Jurkat, Clone E6-1 (cell line): Measurements from ENCODE around the gene LMF1. TPM values are rescaled to one million over a fixed set of nuclear protein-coding genes. Genes with fewer than 3 reads are reported as not detected.

Source experiments
- DNase-seq: peaks from one replicate; pipeline ENCODE4 v3.0.0-alpha.2; 2011; ENCODE audit warnings: low read depth, low spot score
- H3K4me3 ChIP-seq: 2 replicates; pipeline ENCODE4 v1.5.1; 2011; ENCODE audit warnings: mild to moderate bottlenecking, low read length, control low read depth, moderate library complexity
- polyA plus RNA-seq: library from polyadenylated mRNA; unstranded; fragments of >200 nt; gene quantifications from one replicate; pipeline ENCODE4 v1.2.1, GENCODE V29; 2012; ENCODE audit warnings: missing spikeins; ENCODE audit not compliant: insufficient read length, insufficient read depth

Gene LMF1
- 4.3 TPM for polyA plus RNA-seq

DNA sequence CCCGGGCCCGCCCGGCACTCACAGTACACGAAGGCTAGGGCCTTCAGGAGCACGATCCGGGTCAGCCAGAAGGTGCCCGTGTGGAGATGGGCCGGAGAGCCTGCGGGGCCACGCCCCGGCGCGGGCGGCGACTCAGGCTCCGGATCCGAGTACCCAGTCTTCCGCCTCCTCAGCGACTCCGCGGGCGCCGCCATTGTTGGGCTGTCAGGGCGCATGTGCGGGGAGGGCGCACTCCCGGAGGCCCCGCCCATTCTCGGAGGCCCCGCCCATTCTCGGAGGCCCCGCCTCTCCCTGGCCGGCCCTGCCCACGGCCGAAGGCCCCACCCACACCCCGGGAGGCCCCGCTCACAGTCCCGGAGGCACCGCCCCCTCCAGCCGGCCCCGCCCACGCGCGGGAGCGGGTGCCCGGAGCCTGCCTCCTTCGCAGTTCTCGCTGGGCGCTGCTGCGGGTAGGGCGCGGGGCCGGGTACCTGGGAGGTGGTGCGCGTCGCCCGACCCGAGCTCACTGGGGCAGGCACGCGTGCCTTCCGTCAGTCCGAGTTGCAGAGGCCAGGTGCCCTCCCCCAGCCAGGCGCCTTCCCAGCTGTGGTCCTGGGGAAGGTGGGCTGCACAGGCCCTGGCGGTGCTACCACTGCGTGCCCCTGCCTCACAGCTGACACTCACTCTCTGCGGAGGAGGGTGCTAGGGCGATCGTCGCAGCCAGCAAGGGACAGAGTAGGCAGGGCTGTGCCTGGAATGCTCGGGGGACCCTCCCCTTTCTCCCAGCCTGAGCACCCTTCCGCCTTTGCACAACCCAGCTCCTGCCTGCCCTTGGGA, at the start of gene LMF1:
TSS of gene LMF1 (minus strand) at position 219 of the 816 bp plus-strand sequence. CDS start at position 215, 4 bp downstream.
- DNase-seq: peak; percentile 75
- H3K4me3 ChIP-seq: peak within 1 kb of the TSS; percentile 71

DNA sequence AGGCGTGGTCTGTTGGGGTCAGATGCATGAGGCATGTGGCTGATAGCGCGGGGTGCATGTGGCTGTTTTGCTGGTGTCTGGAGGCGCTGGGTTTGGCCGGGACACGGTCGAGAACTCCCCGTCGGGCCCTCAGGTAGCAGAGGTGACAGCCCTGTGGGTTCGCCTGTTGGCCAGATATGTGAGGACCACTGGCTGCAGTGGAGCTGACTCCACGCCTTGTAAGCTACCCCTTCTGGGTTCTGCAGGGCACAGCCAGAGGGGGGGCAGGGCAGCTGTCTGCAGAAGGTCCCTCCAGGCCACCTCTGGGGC, 49.3 kb upstream of the LMF1 start:
- no peak overlapping the region for H3K4me3 ChIP-seq
- DNase-seq: no peak

DNA sequence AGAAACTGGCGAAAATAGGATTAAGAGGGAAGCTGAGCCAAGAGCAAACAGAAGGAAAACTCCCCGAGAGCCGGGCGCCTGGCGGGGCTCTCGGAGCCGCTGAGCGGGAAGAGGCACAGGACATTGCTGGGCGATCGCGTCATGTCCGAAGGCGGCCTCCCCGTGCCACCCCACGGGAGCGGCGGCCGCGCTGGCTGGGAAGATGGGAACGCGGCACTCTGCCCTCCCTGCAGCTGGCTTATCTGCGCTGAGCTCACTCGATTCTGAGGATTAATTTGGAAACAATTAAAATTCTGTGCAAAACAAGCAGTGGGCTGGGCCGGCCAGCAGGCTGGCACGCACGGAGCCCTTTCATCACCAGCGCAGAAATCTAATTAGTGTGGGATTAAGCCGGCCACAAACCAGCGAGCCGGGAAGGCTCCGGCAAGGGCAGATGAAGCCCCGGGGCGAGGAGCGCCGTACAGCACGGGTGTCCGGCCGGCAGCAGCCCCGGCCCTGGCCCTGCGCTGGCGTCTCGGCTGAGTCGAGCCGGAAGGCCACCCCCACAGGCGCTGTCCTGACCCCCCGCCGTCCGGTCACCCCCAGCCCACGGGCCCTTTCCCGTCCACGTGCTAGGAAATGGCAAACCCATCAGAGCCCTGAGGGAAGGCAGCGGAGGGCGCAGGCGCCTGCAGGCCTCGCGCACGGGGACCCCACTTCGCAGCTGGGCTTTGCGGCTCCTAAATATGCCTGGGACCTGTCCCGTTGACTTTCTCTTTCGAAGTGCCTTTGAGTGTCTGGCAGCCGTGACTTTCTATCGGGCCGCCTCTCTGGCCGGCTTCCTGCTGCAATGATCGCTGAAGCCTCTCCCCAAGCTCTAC, 48.7 kb upstream of the LMF1 start:
- DNase-seq: no peak

DNA sequence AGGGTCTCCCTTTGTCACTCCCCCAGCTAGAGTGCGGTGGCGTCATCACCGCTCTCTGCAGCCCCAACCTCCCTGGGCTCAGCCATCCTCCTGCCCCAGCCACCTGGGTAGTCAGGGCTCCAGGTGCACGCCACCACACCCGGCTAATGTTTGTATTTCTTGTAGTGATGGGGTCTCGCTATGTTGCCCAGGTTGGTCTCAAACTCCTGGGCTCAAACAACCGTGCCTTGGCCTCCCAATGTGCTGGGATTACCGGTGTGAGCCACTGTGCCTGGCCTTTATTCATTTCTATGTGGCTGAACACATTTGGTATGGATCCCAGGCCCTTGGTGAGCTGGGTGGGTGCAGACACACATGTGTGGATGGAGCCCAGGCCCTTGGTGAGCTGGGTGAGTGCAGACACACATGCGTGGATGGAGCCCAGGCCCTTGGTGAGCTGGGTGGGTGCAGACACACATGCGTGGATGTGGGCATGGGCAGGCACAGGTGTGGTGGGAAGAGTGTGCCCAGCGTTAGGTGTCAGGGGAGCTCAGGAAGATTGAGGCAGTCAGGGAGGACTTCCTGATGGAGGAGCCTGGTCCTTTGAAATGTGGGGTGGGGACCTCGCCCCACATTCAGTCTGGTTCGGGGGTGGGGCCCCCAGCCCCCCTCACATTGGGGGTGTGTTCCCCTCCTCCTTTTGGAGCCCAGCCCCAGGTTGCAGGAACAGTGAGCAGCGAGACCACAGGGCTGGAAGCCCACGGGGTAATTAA, 47.8 kb upstream of the LMF1 start:
- no peak for DNase-seq
- no peak overlapping the region for H3K4me3 ChIP-seq

More for the DNA sequence above, 48.7 kb upstream of the LMF1 start:
- H3K4me3 ChIP-seq: no peak overlapping the region

DNA sequence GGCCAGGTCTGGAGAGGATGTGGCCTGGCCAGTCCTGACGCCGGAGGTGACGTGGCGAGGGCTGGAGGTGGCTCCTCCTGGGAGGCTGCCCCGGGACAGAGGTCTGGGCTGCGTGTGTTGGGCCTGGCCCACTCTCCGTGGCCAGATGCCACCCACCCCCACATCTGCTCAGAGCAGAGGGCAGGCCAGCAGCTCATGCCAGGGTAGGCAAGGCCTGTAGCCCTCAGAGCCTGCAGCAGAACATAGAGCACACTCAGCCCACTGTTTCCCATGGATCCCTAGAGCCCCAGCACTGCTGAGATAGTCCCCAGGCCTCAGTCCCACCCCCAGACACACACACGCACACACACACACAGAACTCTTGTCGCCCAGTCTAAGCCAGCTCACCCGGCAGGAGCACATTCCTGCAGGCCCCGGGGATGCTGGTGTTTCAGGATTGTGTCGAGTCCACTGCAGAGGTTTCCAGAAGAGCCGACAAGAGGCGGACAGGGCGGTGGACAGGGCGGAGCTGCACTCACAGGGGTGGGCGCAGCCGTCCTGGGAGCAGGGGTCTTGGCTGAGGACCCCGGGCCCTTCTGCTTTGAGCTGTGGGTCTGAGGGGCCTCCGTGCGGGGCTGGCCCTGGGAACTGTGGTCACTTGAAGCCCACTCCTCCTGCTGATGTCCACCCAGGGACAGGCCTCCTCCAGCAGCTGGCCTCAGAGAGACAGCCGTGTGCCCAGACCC, 44.1 kb upstream of the LMF1 start:
- H3K4me3 ChIP-seq: no peak overlapping the region
- DNase-seq: no peak

DNA sequence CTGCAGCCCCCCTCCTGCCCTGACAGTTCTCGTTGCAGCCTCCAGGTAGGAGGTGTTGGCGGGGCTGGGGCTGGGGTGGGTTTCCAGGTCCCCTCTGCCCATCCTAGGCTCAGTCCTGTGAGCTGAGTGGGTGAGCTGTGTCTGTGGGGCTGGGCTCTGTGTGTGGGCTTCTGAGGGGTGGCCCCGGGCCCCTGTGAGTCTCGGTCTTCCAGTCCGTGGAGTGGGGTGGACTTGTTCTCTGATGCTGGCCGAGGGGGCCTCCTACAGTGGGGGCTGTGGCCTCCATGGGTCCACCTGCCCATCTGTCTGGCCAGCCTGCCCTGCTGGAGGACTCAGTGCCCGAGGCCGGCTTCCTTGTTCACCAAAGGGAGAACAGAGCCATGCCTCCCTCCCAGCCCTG, 43.4 kb upstream of the LMF1 start:
- no peak for DNase-seq
- H3K4me3 ChIP-seq: no peak overlapping the region

DNA sequence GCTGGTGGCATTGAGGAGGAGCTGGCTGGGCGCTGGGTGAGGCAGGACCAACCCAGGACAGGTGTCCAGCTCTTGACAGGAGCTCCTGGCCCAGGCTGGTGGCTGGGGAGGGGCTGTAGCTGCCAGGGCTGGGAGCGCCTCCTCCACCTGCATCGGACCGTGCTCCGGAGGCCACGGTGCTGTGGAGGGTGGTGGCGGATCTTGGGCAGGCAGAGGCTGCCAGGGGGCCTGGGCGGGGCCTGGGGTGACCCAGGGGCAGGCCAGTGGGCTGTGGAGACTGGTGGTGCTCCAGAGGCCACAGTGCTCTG, 42.8 kb upstream of the LMF1 start:
- H3K4me3 ChIP-seq: no peak overlapping the region
- DNase-seq: no peak

DNA sequence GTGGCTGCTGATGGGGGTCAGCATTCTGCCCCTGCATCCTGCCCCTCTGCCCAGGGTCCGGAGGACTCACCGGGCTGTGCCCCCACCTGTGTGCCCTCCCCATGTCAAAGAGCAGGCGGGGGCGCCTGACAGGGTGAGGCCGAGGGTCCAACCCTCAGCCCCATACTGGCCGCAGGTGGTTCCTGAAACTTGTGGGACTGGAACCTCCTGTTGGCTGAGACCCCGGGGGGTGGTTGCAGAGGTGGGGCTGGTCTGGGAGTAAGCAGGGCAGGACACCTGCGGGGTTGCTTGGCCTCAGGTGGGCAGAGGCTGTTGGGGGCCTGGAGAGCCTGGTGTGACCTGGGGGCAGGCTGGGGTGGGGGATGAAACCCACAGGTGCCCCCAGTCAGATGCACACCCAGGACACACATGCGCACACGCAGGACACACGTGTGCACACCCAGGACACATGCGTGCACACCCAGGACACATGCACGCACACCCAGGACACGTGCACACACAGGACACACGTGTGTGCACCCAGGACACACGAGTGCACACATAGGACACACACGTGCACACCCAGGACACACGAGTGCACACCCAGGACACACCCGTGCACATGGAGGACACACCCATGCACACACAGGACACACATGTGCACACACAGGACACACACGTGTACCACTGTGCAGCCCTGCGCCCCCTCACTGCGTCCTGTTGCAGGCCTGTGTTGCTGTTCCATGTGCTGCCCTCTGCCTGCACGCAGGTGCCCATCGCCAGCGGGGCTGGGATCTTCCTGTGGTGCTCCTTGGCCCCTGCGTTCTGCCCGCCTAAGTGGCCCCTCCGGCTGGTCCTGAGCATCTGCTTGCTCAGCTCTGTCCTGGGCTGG, 42.2 kb upstream of the LMF1 start:
- no peak for DNase-seq
- H3K4me3 ChIP-seq: no peak overlapping the region

DNA sequence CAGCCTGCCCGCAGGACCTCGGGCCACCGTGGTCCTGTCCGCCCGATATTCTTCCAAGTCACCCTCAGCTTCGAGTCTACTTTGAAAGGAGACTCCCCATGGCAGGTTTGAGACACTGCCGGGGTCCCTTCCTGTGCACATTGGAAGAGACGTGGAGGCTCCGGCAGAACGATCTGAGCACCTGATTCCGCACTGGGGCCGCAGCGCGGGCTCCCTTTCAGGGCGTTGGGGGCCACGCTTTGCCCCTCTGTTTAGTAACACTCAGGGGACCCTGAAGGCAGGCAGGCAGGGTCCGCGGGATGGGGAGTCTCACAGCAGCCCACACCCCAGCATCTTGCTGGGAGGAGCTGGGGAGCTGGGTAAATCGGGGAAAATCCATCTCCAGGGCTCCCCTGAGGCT, 41.4 kb upstream of the LMF1 start:
- no peak for DNase-seq
- no peak overlapping the region for H3K4me3 ChIP-seq

DNA sequence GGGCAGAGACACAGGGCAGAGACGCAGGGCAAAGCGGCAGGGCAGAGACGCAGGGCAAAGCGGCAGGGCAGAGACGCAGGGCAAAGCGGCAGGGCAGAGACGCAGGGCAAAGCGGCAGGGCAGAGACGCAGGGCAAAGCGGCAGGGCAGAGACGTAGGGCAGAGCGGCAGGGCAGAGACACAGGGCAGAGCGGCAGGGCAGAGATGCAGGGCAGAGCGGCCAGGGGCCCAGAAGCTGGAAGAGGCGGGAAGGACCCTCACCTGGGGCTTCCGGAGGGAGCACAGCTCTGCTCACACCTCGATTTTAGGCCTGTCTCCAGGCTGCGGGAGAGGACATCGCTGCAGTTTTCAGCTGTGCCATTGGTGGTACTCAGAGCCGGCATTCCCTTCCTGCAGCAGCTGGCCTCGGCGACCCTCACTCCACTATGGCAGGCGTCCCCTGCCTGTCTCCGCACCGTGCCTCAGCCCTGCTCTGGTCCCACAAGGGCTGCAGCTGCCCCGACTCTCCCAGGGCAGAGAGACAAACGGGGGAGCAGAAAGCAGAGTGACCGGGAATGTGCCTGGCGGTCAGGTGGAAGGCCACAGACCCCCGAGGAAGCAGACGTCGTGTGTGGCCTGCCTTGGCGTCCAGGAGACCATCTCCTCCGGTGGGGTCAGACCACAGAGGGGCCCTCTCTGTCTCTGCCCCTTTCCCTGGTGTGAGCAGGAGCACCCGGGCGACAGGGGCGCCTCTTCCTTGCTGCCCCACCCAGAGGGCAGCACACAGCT, 40.7 kb upstream of the LMF1 start:
- no peak overlapping the region for H3K4me3 ChIP-seq
- no peak for DNase-seq

DNA sequence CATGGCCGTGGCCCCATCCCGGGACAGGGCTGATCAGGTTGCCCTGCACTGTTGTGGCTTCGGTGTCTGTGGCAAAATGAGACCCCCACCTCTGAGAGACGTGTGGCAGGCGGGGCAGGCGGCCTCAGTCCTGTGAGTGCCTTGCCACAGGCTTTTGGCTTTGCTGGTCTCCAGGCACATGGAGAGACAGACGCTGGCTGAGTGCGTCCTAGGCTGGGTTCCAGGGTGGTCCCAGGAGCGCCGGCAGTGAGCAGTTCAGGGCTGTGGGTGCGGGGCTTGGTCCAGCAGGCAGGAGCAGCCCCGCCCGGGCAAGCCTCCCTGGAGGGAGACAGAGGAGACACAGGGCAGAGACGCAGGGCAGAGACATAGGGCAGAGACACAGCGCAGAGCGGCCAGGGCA, 40.0 kb upstream of the LMF1 start:
- no peak for DNase-seq
- no peak overlapping the region for H3K4me3 ChIP-seq

DNA sequence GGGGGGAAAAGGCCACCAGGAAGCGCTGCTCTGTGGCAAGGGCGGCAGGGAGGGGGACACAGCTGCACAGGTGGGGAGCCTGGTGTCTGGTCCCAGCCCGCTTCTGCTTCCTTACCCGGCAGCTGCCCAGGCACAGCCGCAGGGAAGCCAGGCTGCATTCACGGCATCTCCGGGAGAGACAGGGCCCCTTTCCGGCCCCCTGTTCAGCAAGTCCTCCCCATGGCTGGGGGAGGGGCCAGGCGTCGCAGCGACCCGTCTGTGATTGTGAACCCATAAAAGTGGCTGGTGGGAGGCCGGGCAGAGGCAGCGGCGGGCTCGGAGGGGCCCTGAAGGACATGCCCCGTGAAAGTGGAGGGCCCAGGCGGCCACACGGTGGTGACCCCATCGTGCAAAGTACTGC, 39.5 kb upstream of the LMF1 start:
- DNase-seq: no peak
- H3K4me3 ChIP-seq: no peak overlapping the region

DNA sequence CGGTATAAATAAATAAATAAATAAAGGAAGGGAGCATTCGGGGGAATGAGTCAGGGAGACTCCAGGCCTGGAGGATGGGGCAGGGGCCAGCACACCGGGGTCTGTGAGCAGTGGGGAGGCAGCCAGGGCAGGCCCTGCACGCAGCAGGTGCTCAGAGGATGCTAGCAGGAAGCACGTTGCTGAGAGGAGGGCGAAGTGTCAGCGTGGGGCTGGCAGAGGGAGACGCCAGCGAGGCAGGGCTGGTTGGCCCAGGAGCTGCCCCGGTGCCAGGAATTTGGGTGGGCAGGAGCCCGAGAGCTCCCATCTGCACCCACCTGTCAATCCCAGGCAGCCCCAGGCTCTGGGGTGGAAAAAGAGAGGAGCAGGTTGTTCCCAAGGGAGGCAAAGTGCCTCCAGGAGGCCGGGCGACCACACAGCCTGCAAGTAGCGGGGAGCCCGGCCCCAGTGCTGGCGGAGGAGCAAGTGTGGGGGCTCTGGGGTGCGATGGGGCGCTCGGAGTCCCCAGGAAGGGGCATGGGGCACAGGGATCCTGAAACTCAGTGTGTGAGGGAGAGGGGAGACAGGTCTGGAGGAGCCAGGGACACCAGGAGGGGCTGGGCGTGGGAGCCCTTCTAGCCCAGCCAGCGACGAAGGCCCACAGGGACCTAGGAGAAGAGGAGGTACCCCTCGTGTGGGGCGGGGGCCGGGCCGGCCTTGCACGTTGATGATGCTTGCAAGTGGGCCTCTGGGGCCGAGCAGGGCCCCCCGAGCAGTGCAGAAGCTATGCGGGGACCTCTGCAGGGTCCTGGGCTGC, 38.8 kb upstream of the LMF1 start:
- DNase-seq: no peak
- no peak overlapping the region for H3K4me3 ChIP-seq

DNA sequence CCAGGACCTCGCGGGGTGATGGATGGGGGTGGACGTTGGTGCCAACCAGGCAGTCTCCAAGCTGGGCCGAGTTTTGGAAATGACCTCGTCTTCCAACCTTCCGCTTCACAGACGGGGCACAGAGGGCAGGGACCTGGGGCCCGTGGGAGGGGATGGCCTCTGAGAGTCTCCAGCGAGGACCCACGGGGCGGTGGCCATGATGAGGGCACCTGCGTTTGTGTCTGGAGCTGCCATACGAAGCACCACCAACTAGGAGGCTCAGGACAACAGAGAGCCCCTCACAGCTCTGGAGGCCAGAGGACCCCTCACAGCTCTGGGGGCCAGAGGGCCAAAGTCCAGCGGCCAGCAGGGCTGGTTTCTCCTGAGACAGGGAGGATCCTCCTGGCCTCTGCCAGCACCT, 37.3 kb upstream of the LMF1 start:
- no peak for DNase-seq
- no peak overlapping the region for H3K4me3 ChIP-seq

DNA sequence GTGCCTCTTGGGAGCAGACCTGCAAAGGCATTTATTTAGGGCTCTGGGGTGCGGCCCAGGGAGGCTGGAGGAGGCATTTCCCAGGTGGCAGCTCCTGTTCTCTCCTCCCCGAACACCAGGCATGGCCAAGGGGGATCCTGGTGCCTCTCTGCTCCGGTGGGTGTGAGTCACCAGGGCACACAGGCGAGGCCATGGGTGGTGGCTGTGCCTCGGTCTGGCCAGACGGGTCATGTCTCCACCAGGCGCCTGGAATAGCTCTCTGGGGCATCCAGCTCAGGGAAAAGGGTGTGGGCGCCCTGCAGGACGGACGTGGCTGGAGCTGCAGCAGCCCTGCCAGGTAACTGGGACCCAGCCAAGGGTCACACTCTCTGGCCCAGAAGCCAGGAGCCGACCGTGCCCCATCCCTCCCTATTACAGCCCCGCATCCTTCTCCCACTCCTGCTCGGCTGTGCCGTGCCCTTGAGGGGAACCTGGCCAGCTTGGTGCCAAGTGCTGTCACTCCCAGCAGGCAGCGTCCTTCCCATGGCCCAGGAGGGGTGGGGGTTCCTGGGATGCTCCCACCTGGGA, 36.6 kb upstream of the LMF1 start:
- DNase-seq: no peak

DNA sequence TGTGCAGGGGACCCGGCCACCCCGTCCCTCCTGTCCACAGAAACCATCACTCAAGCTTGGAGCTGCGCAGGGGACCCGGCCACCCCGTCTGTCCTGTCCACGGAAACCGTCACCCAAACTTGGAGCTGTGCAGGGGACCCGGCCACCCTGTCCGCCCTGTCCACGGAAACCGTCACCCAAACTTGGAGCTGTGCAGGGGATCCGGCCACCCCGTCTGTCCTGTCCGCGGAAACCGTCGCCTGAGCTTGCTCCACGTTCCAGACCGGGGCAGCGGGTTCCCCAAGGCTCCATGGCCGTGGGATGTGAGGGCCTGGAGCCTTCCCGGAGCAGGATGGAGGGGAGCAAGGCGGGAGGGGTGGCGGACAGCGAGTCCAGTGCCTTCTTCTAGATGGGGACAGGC, 36.0 kb upstream of the LMF1 start:
- no peak overlapping the region for H3K4me3 ChIP-seq
- DNase-seq: no peak

More for the DNA sequence above, 36.6 kb upstream of the LMF1 start:
- H3K4me3 ChIP-seq: no peak overlapping the region

DNA sequence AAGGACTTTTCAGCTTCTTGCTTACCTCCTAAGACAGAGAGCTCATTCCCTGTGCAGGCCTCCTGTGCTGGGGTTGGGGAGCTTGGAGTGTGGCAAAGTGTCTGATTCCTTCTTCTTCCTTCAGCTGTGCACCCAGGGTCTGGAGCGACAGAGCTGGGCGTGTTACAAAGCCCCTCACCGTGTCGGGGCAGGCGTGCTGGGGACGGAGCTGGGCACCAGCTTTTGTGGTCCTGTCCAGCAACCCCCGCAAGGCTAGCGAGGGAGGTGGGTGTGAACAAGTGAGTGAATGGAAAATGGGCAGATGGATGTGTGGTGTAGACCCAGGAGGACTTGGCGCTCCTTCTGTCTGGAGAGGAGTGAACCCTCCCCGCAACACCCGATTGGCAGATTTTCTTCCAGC, 34.5 kb upstream of the LMF1 start:
- H3K4me3 ChIP-seq: no peak overlapping the region
- no peak for DNase-seq
